Middle frontal gyrus (tissue), 1 donor: ENCODE results near the gene CRHBP.

Experiments used
- DNase-seq: peaks from one replicate; pipeline ENCODE4 v3.0.0-alpha.2; 2015; ENCODE audit warnings: low spot score; ENCODE audit errors: extremely low spot score

The CRHBP gene

DNA sequence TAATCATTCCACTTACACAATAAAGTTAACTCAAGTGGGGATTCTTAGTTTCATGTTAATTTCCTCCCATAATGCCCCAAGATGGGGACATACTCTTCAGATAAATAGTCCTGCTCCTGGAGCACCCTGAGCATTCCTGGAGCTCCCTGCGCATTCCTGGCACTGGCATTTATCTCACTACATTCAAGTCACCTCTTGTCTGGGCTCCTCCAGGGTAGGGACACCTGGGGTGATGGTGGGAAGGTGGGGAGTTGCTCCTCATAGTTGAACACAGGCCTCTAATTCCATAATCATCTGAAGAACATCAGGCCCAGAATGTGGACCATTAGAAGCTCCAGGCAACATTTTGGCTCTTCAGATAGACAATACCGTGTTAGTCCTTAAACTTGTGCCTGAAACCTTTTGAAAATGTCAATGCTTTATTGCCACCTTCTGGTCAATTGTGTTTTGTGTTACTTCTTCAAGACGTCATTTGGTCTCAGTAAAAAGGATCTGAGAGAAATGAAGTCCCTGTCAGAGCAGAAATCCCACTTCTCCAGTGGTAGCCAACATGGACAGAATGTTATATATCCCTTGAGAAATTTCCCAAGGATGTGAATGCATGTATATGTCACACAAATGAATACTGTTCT is 63.2 kb downstream of the CRHBP start:
- DNase-seq, result no peak

DNA sequence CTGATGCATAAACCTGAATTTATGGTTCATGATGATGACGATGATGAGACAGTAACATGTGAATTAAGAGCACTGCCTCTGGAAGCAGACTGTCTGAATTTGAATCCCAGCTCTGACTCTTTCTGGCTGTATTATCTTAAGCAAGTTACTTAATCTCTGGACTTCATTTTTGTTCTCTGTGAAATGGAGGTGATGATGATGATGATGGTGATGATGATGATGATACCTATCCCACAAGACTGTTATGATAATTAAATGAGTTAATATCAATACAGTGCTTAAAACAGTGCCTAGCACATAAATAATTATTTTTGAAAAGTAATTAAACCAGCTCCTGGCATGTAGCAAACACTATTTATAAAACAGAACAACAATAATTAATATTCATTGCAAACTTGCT is 64.1 kb downstream of the CRHBP start:
- DNase-seq, result no peak

DNA sequence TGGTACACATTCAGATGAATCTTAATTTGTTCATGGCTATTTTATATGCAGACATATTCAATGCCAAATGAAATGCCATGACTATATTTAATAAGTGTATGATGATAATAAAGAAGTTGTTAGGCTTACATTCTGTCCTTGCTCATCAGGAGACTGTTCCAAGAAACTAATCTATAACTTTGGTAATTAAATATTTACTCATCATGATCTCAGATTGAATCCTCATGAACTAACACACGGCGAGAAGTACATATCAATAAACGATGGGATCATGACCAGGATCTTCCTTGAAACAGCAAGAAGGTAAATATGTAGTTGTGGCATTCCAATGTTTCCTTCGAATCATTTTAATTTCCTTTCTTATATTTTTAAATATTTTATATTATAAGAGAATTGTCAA is 64.8 kb downstream of the CRHBP start:
- no peak for DNase-seq
